Transverse colon (tissue), 4 donors: ENCODE measurements around the gene HIVEP1. TPM values are rescaled to one million over a fixed set of nuclear protein-coding genes. Genes with fewer than 3 reads are reported as not detected.

Experiments
- DNase-seq: peaks from one replicate; pipeline ENCODE4 v3.0.0-alpha.2; 2019
- H3K27ac ChIP-seq, 4 donors: fragments of 200-600 bp; sonication (generic); 2 replicates each; pipeline ENCODE4 v1.5.1; 2016 to 2018; ENCODE audit warnings: inconsistent platforms in 4 of 4
- H3K27me3 ChIP-seq: fragments of 200-600 bp; sonication (generic); 2 replicates; pipeline ENCODE4 v1.5.1; 2017; ENCODE audit warnings: inconsistent platforms
- H3K36me3 ChIP-seq, 4 donors: fragments of 200-600 bp; sonication (generic); 2 replicates each; pipeline ENCODE4 v1.5.1; 2017 to 2019; ENCODE audit warnings: inconsistent platforms in 4 of 4
- H3K4me1 ChIP-seq, 4 donors: fragments of 200-600 bp; sonication (generic); 2 replicates each; pipeline ENCODE4 v1.5.1; 2017 to 2020; ENCODE audit warnings: inconsistent platforms in 4 of 4
- H3K4me3 ChIP-seq, 4 donors: fragments of 200-600 bp; sonication (generic); 1 replicate in 1 of 4; 2 replicates in 3 of 4; pipeline versions ENCODE4 v1.5.1 to v1.6.1; 2017 to 2019; ENCODE audit warnings: inconsistent platforms in 4 of 4
- H3K9me3 ChIP-seq, 2 donors: fragments of 200-600 bp; sonication (generic); 2 replicates each; pipeline ENCODE4 v1.5.1; 2017 to 2019; ENCODE audit warnings: inconsistent platforms in 2 of 2
- EP300 ChIP-seq: sonication (generic); formaldehyde crosslinking; IDR thresholded peaks from one replicate; pipeline ENCODE4 v1.6.1; 2017; ENCODE audit warnings: antibody characterized with exemption, low read depth
- POLR2A ChIP-seq: fragments of 450-650 bp; IDR thresholded peaks from one replicate; pipeline ENCODE4 v1.6.1; 2016; ENCODE audit warnings: antibody characterized with exemption, mild to moderate bottlenecking, moderate library complexity
- POLR2AphosphoS5 ChIP-seq, 3 donors: sonication (generic); formaldehyde crosslinking; IDR thresholded peaks; one replicate each; pipeline ENCODE4 v1.6.1; 2016; ENCODE audit warnings: antibody characterized with exemption in 3 of 3
- WGBS, 2 donors: methylation state at CpG; one replicate each; pipeline ENCODE4 v1.1.5; 2018; ENCODE audit warnings: low coverage in 1 of 2; 5-methylcytosine and 5-hydroxymethylcytosine counted together
- in situ Hi-C, 4 donors: fragments of 200-750 bp; cut with MboI; loops; one replicate each; pipeline versions ENCODE4 v1.15.0 to v1.15.1; 2017; ENCODE audit warnings: low sequenced_read_pairs in 3 of 4, low pct_ligation_motif_present in 1 of 4, low pct_unique_long_range_greater_than_20kb in 1 of 4
- intact Hi-C: fragments of 100-400 bp; cut with DNase I; formaldehyde crosslinking; loops from one replicate; pipeline ENCODE4 v1.15.1; 2023; ENCODE audit warnings: low total_unique reads
- total RNA-seq, 4 donors: library from RNA; depleted of rRNA; stranded (reverse); fragments of >200 nt; gene quantifications; one replicate each; pipeline ENCODE4 v1.1.0, GENCODE V29; 2016
- TF ChIP-seq, protein P1 (sequence below), 5 experiments: fragments of 200-600 bp in 3 of 5; fragments of 450-650 bp in 2 of 5; sonication (generic) in 3 of 5; IDR thresholded peaks; 1 replicate in 2 of 5; 2 replicates in 3 of 5; pipeline ENCODE4 v1.5.1; 2016 to 2017; ENCODE audit warnings: antibody characterized with exemption in 5 of 5, inconsistent platforms in 3 of 5, mild to moderate bottlenecking in 2 of 5, moderate library complexity in 1 of 5

The HIVEP1 gene
- total RNA-seq, 4 donors from 2014 or later: 18.9 to 90.9 (median 30.5) TPM

- TF ChIP-seq POLR2A (no peak), POLR2AphosphoS5 (IDR thresholded peaks at IDR 0.05) (no peak), EP300 (no peak)
- TF ChIP-seq, protein P1, sequence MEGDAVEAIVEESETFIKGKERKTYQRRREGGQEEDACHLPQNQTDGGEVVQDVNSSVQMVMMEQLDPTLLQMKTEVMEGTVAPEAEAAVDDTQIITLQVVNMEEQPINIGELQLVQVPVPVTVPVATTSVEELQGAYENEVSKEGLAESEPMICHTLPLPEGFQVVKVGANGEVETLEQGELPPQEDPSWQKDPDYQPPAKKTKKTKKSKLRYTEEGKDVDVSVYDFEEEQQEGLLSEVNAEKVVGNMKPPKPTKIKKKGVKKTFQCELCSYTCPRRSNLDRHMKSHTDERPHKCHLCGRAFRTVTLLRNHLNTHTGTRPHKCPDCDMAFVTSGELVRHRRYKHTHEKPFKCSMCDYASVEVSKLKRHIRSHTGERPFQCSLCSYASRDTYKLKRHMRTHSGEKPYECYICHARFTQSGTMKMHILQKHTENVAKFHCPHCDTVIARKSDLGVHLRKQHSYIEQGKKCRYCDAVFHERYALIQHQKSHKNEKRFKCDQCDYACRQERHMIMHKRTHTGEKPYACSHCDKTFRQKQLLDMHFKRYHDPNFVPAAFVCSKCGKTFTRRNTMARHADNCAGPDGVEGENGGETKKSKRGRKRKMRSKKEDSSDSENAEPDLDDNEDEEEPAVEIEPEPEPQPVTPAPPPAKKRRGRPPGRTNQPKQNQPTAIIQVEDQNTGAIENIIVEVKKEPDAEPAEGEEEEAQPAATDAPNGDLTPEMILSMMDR (IDR thresholded peaks at IDR 0.05): no peak
- no peak overlapping the region for H3K27ac ChIP-seq
- in situ Hi-C loops: no loop called here
- intact Hi-C loops: no loop called here
- H3K9me3 ChIP-seq: no peaks in the 10 kb centered on the region
- no peak overlapping the region for H3K4me3 ChIP-seq
- H3K27me3 ChIP-seq: no peaks in the 10 kb centered on the region
- peaks cover 0 to under 1% (median 0%) of the 10 kb centered on the region in 4 donors for H3K4me1 ChIP-seq
- DNase-seq: no peak
- H3K36me3 ChIP-seq: no peaks in the 10 kb centered on the region
- WGBS, 2 donors: 87 to 94% methylated on average over 4 to 5 of the region's 5 CpGs
Measured at GRCh38 chr6:12110523-12111362, 98.6 kb downstream of the HIVEP1 start.

GRCh38 chr6:12111363-12111670, 99.2 kb downstream of the HIVEP1 start:
- no peaks in the 10 kb centered on the region for H3K4me1 ChIP-seq
- intact Hi-C loops (no loop called here), in situ Hi-C loops (no loop called here)
- WGBS, 2 donors: 100% methylated on average over 2 of the region's 2 CpGs
- no peak overlapping the region for H3K27ac ChIP-seq
- no peaks in the 10 kb centered on the region for H3K27me3 ChIP-seq
- no peaks in the 10 kb centered on the region for H3K9me3 ChIP-seq
- no peak overlapping the region for H3K4me3 ChIP-seq
- DNase-seq: no peak
- H3K36me3 ChIP-seq: no peaks in the 10 kb centered on the region
- TF ChIP-seq EP300 (no peak), POLR2AphosphoS5 (IDR thresholded peaks at IDR 0.05) (no peak), POLR2A (no peak)
- TF ChIP-seq, protein P1 (IDR thresholded peaks at IDR 0.05): no peak

GRCh38 chr6:12112540-12113189, 100.6 kb downstream of the HIVEP1 start:
- in situ Hi-C loops (no loop called here), intact Hi-C loops (no loop called here)
- no peaks in the 10 kb centered on the region for H3K9me3 ChIP-seq
- H3K27ac ChIP-seq: no peak overlapping the region
- H3K4me3 ChIP-seq: no peak overlapping the region
- 92 to 100% methylated on average over 4 to 9 of the region's 9 CpGs for WGBS, 2 donors
- DNase-seq: no peak
- H3K4me1 ChIP-seq: no peaks in the 10 kb centered on the region
- TF ChIP-seq POLR2AphosphoS5 (IDR thresholded peaks at IDR 0.05): no peak
- no peak for TF ChIP-seq EP300
- no peak for TF ChIP-seq POLR2A
- TF ChIP-seq, protein P1 (IDR thresholded peaks at IDR 0.05): no peak
- no peaks in the 10 kb centered on the region for H3K27me3 ChIP-seq
- H3K36me3 ChIP-seq: no peaks in the 10 kb centered on the region

DNA sequence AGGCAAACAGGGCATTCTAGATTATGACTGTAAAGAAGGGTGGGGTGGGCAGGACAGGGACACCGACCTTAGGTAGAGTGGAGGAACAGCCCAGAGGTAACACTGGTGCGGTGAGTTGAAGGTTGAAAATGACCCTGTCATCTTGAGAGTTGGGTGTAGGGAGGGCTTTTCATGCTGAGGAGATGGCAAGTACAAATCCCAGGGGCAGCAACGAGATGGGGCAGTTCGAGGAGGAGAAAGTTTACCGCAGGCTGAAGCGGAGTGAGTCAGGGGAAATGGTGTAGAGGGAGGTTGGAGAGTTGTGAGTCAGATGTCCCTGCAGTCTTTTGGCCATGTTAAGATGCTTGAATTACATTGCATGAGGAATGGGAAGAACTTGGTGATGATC, 101.1 kb downstream of the HIVEP1 start:
- no peak for DNase-seq
- in situ Hi-C loops: no loop called here
- H3K4me3 ChIP-seq: no peak overlapping the region
- no peaks in the 10 kb centered on the region for H3K9me3 ChIP-seq
- no peaks in the 10 kb centered on the region for H3K4me1 ChIP-seq
- H3K27ac ChIP-seq: no peak overlapping the region
- 65 to 92% methylated on average over 4 to 6 of the region's 6 CpGs for WGBS, 2 donors
- H3K36me3 ChIP-seq: no peaks in the 10 kb centered on the region
- H3K27me3 ChIP-seq: no peaks in the 10 kb centered on the region
- intact Hi-C loops: no loop called here
- TF ChIP-seq POLR2A: no peak
- TF ChIP-seq, protein P1 (IDR thresholded peaks at IDR 0.05): no peak
- TF ChIP-seq EP300: no peak
- no peak for TF ChIP-seq POLR2AphosphoS5 (IDR thresholded peaks at IDR 0.05)
